Panc1 (cell line): ENCODE measurements around the gene KIRREL3. TPM values are rescaled to one million over a fixed set of nuclear protein-coding genes. Genes with fewer than 3 reads are reported as not detected.

Experiments used
- ATAC-seq: fragments of 200-7000 bp; cut with Tn5 transposase; 2 replicates; pipeline ENCODE4 v1.9.1; 2020; ENCODE audit warnings: mild to moderate bottlenecking, moderate library complexity
- BruUV-seq: library from RNA; stranded (reverse); fragments of 400-500 nt; replicated peaks from 2 replicates; lab custom pipeline; 2021; lab: Mats Ljungman, UMichigan
- CTCF ChIA-PET: fragments of 300-600 bp; sonication (Branson Sonifier 250); formaldehyde crosslinking; loops from one replicate; lab custom pipeline; 2022; ENCODE audit warnings: antibody characterized with exemption; lab: Charles Lee
- POLR2A ChIA-PET: fragments of 300-600 bp; sonication (Branson Sonifier 250); formaldehyde crosslinking; loops from one replicate; lab custom pipeline; 2022; ENCODE audit warnings: antibody characterized with exemption; lab: Charles Lee
- DNase-seq: peaks from one replicate; pipeline ENCODE4 v3.0.0-alpha.2; 2010; ENCODE audit warnings: low read depth, low spot score
- H3K27ac ChIP-seq: 2 replicates; pipeline ENCODE4 v1.5.1; 2011; ENCODE audit warnings: mild to moderate bottlenecking, low read length, inconsistent platforms
- H3K27me3 ChIP-seq: fragments of 200-500 bp; sonication (Bioruptor generic); 2 replicates; pipeline ENCODE4 v1.6.0; 2014; ENCODE audit warnings: low read length, inconsistent platforms; ENCODE audit not compliant: control insufficient read depth, insufficient read depth
- H3K36me3 ChIP-seq: fragments of 200-500 bp; sonication (Bioruptor generic); 2 replicates; pipeline ENCODE4 v1.5.1; 2014; ENCODE audit warnings: inconsistent platforms, mild to moderate bottlenecking, low read length, moderate library complexity; ENCODE audit not compliant: control insufficient read depth, insufficient read depth
- H3K4me1 ChIP-seq: 2 replicates; pipeline ENCODE4 v1.5.1; 2011; ENCODE audit warnings: inconsistent platforms, mild to moderate bottlenecking, low read length, moderate library complexity; ENCODE audit not compliant: control insufficient read depth, insufficient read depth
- H3K4me3 ChIP-seq, 2 experiments: 2 replicates each; pipeline ENCODE4 v1.5.1; 2011 to 2012; ENCODE audit warnings: low read depth in 2 of 2, low read length in 2 of 2, mild to moderate bottlenecking in 2 of 2, inconsistent platforms in 1 of 2, moderate library complexity in 1 of 2
- H3K9me3 ChIP-seq: fragments of 200-500 bp; sonication (Bioruptor generic); 2 replicates; pipeline ENCODE4 v1.5.1; 2014; ENCODE audit warnings: low read depth, mild to moderate bottlenecking, inconsistent platforms, low read length, moderate library complexity; ENCODE audit not compliant: control insufficient read depth, insufficient read depth
- POLR2AphosphoS5 ChIP-seq: IDR thresholded peaks from 2 replicates; pipeline ENCODE4 v1.6.1; 2012; ENCODE audit warnings: mild to moderate bottlenecking, low read depth, low read length, moderate library complexity
- SIN3A ChIP-seq: IDR thresholded peaks from 2 replicates; pipeline ENCODE4 v1.6.1; 2012; ENCODE audit warnings: low read depth, mild to moderate bottlenecking, low read length, moderate library complexity, borderline replicate concordance; ENCODE audit not compliant: insufficient read depth
- TCF7L2 ChIP-seq: IDR thresholded peaks from 2 replicates; pipeline ENCODE4 v1.6.1; 2011; ENCODE audit warnings: mild to moderate bottlenecking, low read depth, low read length, inconsistent platforms
- in situ Hi-C: cut with HindIII; loops from 2 replicates; pipeline ENCODE4 v1.10.0; 2016; ENCODE audit warnings: low sequenced_read_pairs, low pct_unique_long_range_greater_than_20kb
- intact Hi-C: fragments of 100-400 bp; cut with micrococcal nuclease; formaldehyde crosslinking; loops from one replicate; pipeline ENCODE4 v1.10.0; 2022; ENCODE audit not compliant: unreplicated experiment
- total RNA-seq: library from RNA; stranded (reverse); gene quantifications from one replicate; pipeline ENCODE4 v1.2.1, GENCODE V29; 2021; ENCODE audit not compliant: unreplicated experiment
- TF ChIP-seq, protein P1 (sequence below): fragments of 450-650 bp; IDR thresholded peaks from 2 replicates; pipeline ENCODE4 v1.5.1; 2017; ENCODE audit warnings: mild to moderate bottlenecking
- TF ChIP-seq, protein P2 (sequence below), 2 experiments: IDR thresholded peaks; 2 replicates each; pipeline ENCODE4 v1.6.1; 2011 to 2012; ENCODE audit warnings: low read depth in 2 of 2, control low read depth in 1 of 2, low read length in 1 of 2, mild to moderate bottlenecking in 1 of 2, moderate library complexity in 1 of 2; ENCODE audit not compliant: insufficient read depth in 1 of 2

The KIRREL3 gene
- total RNA-seq, 1 experiment from 2014 or later = 0.36 TPM

DNA sequence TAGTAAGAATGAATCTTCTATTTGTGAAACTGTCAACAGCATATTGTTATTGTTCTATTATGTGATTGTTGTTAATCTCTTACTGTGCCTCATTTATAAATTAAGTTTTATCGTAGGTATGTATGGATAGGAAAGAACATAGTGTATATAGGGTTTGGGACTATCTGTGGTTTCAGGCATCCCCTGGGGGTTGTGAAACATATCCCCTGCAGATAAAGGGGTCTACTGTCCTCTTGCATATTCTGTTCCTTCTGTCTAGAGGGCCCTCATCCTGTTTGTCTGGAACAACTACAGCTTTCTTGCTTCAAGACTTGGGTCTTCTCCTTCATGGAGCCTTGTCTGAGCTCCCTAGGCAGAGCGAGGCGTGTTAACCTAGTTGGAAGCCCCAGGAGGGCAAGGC, 159.6 kb downstream of the KIRREL3 start:
- intact Hi-C loops = no loop called here
- no peak for ATAC-seq
- TF ChIP-seq, protein P1, sequence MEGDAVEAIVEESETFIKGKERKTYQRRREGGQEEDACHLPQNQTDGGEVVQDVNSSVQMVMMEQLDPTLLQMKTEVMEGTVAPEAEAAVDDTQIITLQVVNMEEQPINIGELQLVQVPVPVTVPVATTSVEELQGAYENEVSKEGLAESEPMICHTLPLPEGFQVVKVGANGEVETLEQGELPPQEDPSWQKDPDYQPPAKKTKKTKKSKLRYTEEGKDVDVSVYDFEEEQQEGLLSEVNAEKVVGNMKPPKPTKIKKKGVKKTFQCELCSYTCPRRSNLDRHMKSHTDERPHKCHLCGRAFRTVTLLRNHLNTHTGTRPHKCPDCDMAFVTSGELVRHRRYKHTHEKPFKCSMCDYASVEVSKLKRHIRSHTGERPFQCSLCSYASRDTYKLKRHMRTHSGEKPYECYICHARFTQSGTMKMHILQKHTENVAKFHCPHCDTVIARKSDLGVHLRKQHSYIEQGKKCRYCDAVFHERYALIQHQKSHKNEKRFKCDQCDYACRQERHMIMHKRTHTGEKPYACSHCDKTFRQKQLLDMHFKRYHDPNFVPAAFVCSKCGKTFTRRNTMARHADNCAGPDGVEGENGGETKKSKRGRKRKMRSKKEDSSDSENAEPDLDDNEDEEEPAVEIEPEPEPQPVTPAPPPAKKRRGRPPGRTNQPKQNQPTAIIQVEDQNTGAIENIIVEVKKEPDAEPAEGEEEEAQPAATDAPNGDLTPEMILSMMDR = no peak
- TF ChIP-seq, protein P2, sequence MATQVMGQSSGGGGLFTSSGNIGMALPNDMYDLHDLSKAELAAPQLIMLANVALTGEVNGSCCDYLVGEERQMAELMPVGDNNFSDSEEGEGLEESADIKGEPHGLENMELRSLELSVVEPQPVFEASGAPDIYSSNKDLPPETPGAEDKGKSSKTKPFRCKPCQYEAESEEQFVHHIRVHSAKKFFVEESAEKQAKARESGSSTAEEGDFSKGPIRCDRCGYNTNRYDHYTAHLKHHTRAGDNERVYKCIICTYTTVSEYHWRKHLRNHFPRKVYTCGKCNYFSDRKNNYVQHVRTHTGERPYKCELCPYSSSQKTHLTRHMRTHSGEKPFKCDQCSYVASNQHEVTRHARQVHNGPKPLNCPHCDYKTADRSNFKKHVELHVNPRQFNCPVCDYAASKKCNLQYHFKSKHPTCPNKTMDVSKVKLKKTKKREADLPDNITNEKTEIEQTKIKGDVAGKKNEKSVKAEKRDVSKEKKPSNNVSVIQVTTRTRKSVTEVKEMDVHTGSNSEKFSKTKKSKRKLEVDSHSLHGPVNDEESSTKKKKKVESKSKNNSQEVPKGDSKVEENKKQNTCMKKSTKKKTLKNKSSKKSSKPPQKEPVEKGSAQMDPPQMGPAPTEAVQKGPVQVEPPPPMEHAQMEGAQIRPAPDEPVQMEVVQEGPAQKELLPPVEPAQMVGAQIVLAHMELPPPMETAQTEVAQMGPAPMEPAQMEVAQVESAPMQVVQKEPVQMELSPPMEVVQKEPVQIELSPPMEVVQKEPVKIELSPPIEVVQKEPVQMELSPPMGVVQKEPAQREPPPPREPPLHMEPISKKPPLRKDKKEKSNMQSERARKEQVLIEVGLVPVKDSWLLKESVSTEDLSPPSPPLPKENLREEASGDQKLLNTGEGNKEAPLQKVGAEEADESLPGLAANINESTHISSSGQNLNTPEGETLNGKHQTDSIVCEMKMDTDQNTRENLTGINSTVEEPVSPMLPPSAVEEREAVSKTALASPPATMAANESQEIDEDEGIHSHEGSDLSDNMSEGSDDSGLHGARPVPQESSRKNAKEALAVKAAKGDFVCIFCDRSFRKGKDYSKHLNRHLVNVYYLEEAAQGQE (IDR thresholded peaks at IDR 0.05; ENCODE audit: insufficient read depth in 1 of 2, low read depth in 2 of 2, low read length in 1 of 2) = no peak
- TF ChIP-seq SIN3A (no peak), TCF7L2 (no peak), POLR2AphosphoS5 (no peak)
- ChIA-PET POLR2A (no interaction called here), CTCF (no interaction called here)
- BruUV-seq = no TSS peak
- no peak for DNase-seq
- Histone ChIP-seq H3K27ac (no peak overlapping the region), H3K27me3 (peaks cover 21% of the 10 kb centered on the region), H3K4me3 (no peak overlapping the region), H3K4me1 (no peaks in the 10 kb centered on the region), H3K36me3 (no peaks in the 10 kb centered on the region), H3K9me3 (no peaks in the 10 kb centered on the region)
- in situ Hi-C loops = no loop called here

DNA sequence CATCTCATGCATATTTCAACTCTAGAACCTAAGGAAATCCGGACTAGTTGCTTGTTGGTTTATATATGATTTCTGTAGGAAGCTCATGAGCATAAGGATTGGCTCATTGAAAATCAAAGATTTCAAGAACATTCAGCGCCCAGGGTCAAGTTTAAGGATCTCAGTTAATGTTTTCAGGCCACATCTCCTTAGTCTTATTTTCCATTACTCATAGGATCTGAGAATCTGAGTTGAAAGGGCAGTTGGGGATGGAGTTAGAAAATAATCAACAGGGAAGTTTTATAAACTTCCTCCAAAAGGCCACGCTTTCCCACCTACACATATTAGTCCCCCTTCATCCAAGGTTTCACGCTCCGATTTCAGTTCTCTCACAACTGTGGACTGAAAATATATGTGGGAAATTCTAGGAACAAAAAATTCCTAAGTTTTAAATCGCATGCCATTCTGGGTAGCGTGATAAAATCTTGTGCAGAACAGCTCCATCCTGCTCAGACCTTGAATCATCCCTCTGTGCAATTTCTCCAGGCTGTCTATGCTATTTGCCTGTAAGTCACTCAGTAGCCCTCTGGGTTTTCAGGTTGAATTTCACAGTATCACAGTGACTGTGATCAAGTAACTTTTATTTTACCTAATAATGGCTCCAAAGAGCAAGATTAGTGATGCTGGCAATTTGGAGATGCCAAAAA, 160.2 kb downstream of the KIRREL3 start:
- TF ChIP-seq, protein P2 (IDR thresholded peaks at IDR 0.05; ENCODE audit: insufficient read depth in 1 of 2, low read depth in 2 of 2, low read length in 1 of 2) = no peak
- no peaks in the 10 kb centered on the region for H3K4me1 ChIP-seq
- intact Hi-C loops (no loop called here), in situ Hi-C loops (no loop called here)
- H3K9me3 ChIP-seq = no peaks in the 10 kb centered on the region
- H3K4me3 ChIP-seq = no peak overlapping the region
- ChIA-PET POLR2A (interaction anchor here (0.5 kb wide), 1 partner anchor 22 kb away, joined by 5 read pairs; no protein-coding TSS in a partner anchor), CTCF (no interaction called here)
- ATAC-seq (no peak), DNase-seq (no peak)
- no peaks in the 10 kb centered on the region for H3K36me3 ChIP-seq
- H3K27me3 ChIP-seq = peaks cover 23% of the 10 kb centered on the region
- BruUV-seq = no TSS peak
- H3K27ac ChIP-seq = no peak overlapping the region
